HEK293T (cell line): ENCODE results near the gene VPS33A.

Experiments used
- CTCF ChIA-PET: fragments of 350-600 bp; formaldehyde crosslinking; extraction: SDS; loops from one replicate; lab custom pipeline; 2021; ENCODE audit warnings: antibody characterized with exemption, inconsistent platforms; lab: Yijun Ruan, JAX
- POLR2A ChIA-PET: fragments of 350-600 bp; formaldehyde crosslinking; extraction: SDS; loops from one replicate; lab custom pipeline; 2020; ENCODE audit warnings: antibody characterized with exemption, inconsistent platforms; lab: Yijun Ruan, JAX
- DNase-seq: peaks from one replicate; pipeline ENCODE4 v3.0.0; 2012; ENCODE audit warnings: mixed read lengths; ENCODE audit errors: extremely low spot score
- ARNT ChIP-seq: fragments of 450-650 bp; IDR thresholded peaks from 2 replicates; pipeline ENCODE4 v1.6.1; 2017; ENCODE audit warnings: mild to moderate bottlenecking
- BHLHE40 ChIP-seq: fragments of 450-650 bp; IDR thresholded peaks from 2 replicates; pipeline ENCODE4 v1.6.1; 2016; ENCODE audit warnings: mild to moderate bottlenecking, moderate library complexity, borderline replicate concordance
- CTBP1 ChIP-seq: fragments of 450-650 bp; IDR thresholded peaks from 2 replicates; pipeline ENCODE4 v1.6.1; 2016; ENCODE audit warnings: borderline replicate concordance
- ELF4 ChIP-seq: fragments of 450-650 bp; IDR thresholded peaks from 2 replicates; pipeline ENCODE4 v1.6.1; 2017; ENCODE audit warnings: antibody characterized with exemption
- FOXA1 ChIP-seq: fragments of 450-650 bp; IDR thresholded peaks from 2 replicates; pipeline ENCODE4 v1.6.1; 2016; ENCODE audit warnings: mild to moderate bottlenecking
- FOXK2 ChIP-seq: fragments of 450-650 bp; IDR thresholded peaks from 2 replicates; pipeline ENCODE4 v1.6.1; 2016; ENCODE audit warnings: mild to moderate bottlenecking
- FOXM1 ChIP-seq: fragments of 450-650 bp; IDR thresholded peaks from 2 replicates; pipeline ENCODE4 v1.6.1; 2017; ENCODE audit warnings: mild to moderate bottlenecking, borderline replicate concordance
- HDGF ChIP-seq: fragments of 450-650 bp; IDR thresholded peaks from 2 replicates; pipeline ENCODE4 v1.6.1; 2017; ENCODE audit warnings: antibody characterized with exemption, borderline replicate concordance
- L3MBTL2 ChIP-seq: fragments of 450-650 bp; conservative IDR thresholded peaks from 2 replicates; pipeline ENCODE4 v1.6.1; 2016; ENCODE audit warnings: mild to moderate bottlenecking
- LEF1 ChIP-seq: fragments of 450-650 bp; IDR thresholded peaks from 2 replicates; pipeline ENCODE4 v1.6.1; 2017; ENCODE audit warnings: mild to moderate bottlenecking, borderline replicate concordance
- NFRKB ChIP-seq: fragments of 450-650 bp; IDR thresholded peaks from 2 replicates; pipeline ENCODE4 v1.6.1; 2016; ENCODE audit warnings: mild to moderate bottlenecking, moderate library complexity
- SP1 ChIP-seq: fragments of 450-650 bp; IDR thresholded peaks from 2 replicates; pipeline ENCODE4 v1.6.1; 2017
- SUZ12 ChIP-seq: fragments of 450-650 bp; IDR thresholded peaks from 2 replicates; pipeline ENCODE4 v1.6.1; 2016; ENCODE audit warnings: mild to moderate bottlenecking
- TARDBP ChIP-seq: fragments of 450-650 bp; IDR thresholded peaks from 2 replicates; pipeline ENCODE4 v1.6.1; 2016
- ZNF384 ChIP-seq: fragments of 450-650 bp; IDR thresholded peaks from 2 replicates; pipeline ENCODE4 v1.6.1; 2016
- TF ChIP-seq, protein P1 (sequence below): fragments of 450-650 bp; IDR thresholded peaks from 2 replicates; pipeline ENCODE4 v1.6.1; 2016

VPS33A gene

GRCh38 chr12:122208073-122208820, 58.0 kb downstream of the VPS33A start:
- DNase-seq = no peak
- CTCF ChIA-PET = interaction anchor here (0.7 kb wide), 1 partner anchor 76 kb away, joined by 3 read pairs; no protein-coding TSS in a partner anchor
- TF ChIP-seq TARDBP (no peak), CTBP1 (no peak)
- POLR2A ChIA-PET = interaction anchor here (0.5 kb wide), 1 partner anchor 59 kb away, joined by 4 read pairs; no protein-coding TSS in a partner anchor

DNA sequence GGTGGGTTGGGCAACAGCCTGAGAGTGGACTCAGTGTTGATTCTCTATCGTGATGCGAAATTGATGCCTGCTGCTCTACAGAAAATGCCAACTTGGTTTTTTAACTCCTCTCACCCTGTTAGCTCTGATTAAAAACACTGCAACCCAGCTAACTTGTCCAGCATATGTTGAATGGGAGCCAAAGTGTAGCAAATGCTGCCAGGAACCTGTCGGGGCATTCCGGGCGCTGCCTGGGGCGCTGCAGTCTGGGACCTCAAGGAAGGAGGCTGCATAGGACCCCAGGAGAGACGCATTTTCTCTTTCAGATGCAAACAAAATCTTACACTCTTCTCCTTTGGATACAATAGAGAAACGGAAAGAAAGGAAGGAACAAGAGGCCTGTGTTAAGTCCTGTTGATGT, 58.9 kb downstream of the VPS33A start:
- TF ChIP-seq TARDBP = no peak
- TF ChIP-seq NFRKB = no peak
- TF ChIP-seq BHLHE40 = no peak
- TF ChIP-seq SP1 = no peak
- no peak for TF ChIP-seq ELF4
- no peak for TF ChIP-seq ARNT
- TF ChIP-seq FOXA1 = no peak
- TF ChIP-seq, protein P1, sequence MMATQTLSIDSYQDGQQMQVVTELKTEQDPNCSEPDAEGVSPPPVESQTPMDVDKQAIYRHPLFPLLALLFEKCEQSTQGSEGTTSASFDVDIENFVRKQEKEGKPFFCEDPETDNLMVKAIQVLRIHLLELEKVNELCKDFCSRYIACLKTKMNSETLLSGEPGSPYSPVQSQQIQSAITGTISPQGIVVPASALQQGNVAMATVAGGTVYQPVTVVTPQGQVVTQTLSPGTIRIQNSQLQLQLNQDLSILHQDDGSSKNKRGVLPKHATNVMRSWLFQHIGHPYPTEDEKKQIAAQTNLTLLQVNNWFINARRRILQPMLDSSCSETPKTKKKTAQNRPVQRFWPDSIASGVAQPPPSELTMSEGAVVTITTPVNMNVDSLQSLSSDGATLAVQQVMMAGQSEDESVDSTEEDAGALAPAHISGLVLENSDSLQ = no peak
- TF ChIP-seq FOXK2 = no peak
- no peak for TF ChIP-seq CTBP1
- TF ChIP-seq SUZ12 = no peak
- DNase-seq = no peak
- ChIA-PET POLR2A (no interaction called here), CTCF (no interaction called here)

- ChIA-PET CTCF (no interaction called here), POLR2A (interaction anchor here (1.1 kb wide), 1 partner anchor 19 kb away, joined by 3 read pairs; the partner anchor contains the start of gene DIABLO)
- DNase-seq = no peak
- no peak for TF ChIP-seq FOXA1
- TF ChIP-seq NFRKB = no peak
- TF ChIP-seq L3MBTL2 = no peak
- TF ChIP-seq ZNF384 = no peak
- TF ChIP-seq LEF1 = no peak
These were observed 59.3 kb downstream of the VPS33A start for GRCh38 chr12:122206976-122207375.

DNA sequence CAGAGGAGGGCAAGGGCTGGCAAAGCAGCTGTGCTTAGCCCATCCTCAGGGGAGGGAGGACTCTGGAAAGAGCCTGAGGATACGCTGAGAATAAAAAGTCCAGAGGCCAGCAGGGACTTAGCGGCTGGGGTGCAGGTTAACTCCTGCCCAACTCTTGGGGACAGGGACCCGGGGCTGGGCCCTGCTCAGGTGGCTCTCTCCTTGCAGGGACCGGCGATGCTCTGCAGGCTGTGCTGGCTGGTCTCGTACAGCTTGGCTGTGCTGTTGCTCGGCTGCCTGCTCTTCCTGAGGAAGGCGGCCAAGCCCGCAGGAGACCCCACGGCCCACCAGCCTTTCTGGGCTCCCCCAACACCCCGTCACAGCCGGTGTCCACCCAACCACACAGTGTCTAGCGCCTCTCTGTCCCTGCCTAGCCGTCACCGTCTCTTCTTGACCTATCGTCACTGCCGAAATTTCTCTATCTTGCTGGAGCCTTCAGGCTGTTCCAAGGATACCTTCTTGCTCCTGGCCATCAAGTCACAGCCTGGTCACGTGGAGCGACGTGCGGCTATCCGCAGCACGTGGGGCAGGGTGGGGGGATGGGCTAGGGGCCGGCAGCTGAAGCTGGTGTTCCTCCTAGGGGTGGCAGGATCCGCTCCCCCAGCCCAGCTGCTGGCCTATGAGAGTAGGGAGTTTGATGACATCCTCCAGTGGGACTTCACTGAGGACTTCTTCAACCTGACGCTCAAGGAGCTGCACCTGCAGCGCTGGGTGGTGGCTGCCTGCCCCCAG, 60.0 kb downstream of the VPS33A start:
- CTCF ChIA-PET = no interaction called here
- no peak for TF ChIP-seq FOXA1
- TF ChIP-seq NFRKB = no peak
- no peak for TF ChIP-seq CTBP1
- no peak for TF ChIP-seq L3MBTL2
- TF ChIP-seq FOXM1 = no peak
- TF ChIP-seq TARDBP = no peak
- no peak for TF ChIP-seq LEF1
- TF ChIP-seq ARNT = no peak
- TF ChIP-seq FOXK2 = no peak
- TF ChIP-seq ZNF384 = no peak
- TF ChIP-seq, protein P1 = no peak
- TF ChIP-seq SUZ12 = no peak
- no peak for DNase-seq
- POLR2A ChIA-PET = interaction anchor here (1.1 kb wide), 1 partner anchor 20 kb away, joined by 3 read pairs; the partner anchor contains the start of gene DIABLO

DNA sequence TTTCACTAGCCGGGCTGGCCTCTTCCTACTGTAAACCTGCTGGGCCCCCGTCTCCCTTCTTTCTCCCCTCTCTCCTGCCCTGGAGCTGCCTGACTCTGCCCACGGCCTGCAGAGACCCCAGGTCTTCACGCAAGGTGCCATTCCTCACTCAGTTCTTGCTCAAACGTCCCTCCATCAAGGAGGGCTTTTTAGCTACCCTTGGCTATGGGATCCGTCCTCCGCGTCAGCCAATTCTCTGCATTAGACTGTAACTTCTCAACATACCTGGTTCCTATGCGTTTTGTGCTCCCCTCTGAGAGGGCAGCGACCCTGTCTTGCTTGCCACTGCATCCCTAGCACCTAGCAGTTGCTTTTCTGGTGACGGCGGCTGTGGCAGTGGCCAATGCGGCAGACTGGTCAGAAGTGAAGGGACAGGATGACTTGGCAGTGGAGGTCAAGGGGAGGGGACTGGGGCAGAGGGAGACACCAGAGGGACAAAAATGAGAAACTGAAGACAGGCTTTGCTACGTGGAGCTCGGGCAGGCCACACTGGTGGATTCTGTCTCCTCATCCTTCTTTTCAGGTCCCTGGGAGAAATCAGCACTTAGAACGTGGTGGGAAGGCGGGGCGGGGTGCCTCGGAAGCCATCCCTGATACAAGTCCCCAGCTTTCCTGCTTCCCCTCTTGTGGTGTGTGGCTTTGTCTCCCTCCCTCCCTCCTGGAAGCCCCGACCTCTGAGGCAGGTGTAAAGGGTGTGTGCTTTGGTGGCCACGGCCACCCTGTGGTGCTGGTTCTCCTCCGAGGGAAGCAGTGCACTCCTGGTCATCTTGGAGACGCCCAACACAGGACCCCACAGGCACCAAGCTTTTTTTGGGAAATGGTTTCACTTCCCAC, 61.0 kb downstream of the VPS33A start:
- DNase-seq = no peak
- CTCF ChIA-PET = no interaction called here
- no peak for TF ChIP-seq FOXA1
- no peak for TF ChIP-seq CTBP1
- no peak for TF ChIP-seq FOXK2
- TF ChIP-seq BHLHE40 = no peak
- no peak for TF ChIP-seq L3MBTL2
- TF ChIP-seq FOXM1 = no peak
- no peak for TF ChIP-seq SP1
- no peak for TF ChIP-seq NFRKB
- TF ChIP-seq, protein P1 = no peak
- TF ChIP-seq ELF4 = no peak
- no peak for TF ChIP-seq ARNT
- TF ChIP-seq ZNF384 = no peak
- no peak for TF ChIP-seq HDGF
- TF ChIP-seq TARDBP = no peak
- no peak for TF ChIP-seq SUZ12
- TF ChIP-seq LEF1 = no peak
- POLR2A ChIA-PET = interaction anchor here (0.6 kb wide), 1 partner anchor 89 kb away, joined by 3 read pairs; no protein-coding TSS in a partner anchor
